HG02588 (cell line): ENCODE data around the gene LRP2.
"Not testable (repeated sequence)": the region's sequence is repeated elsewhere in the genome, so short reads cannot be mapped to it uniquely, and the experiment has no call there.

Experiments used
- ATAC-seq: cut with Tn5 transposase; IDR thresholded peaks from one replicate; pipeline ENCODE4 v1.9.1; 2021; ENCODE audit warnings: mild to moderate bottlenecking, moderate library complexity; ENCODE audit not compliant: unreplicated experiment

LRP2 gene

DNA sequence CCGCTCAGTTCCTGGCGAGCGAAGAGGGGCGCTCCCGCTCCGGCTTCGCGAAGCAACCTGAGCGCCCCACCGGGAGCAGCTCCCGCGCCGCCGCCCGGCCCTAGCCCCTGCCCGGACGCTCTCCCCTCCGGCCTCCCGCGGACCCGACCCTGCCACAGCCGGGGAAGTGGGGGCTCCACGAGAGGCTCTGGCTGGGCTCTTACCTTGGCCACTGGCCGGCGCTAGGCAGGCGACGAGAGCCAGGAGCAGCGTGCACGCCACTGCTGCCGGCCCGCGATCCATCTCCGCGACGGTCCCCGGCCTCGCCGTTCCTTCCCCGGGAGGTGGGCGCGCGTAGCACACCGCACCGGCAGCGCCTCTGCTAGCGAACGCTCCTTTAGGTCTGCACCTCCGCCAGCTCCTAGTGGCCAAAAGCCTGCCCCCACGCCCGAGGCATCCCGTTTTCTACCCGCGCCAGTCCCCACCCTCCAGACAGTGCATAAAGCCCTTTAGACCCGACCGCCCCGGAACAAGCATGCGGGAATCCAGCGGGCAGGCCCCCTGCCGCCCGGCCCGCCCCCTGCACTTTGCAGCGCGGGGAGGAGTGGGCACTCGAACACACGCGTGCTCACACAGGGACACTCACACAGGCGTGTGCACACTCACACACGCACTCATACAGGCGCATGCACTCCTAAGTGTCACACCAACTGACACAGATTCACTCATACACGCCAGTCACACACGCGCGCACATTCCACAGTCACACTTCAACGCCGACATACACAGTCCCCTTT is at the start of gene LRP2:
Gene LRP2 (minus strand): TSS at position 417 of the 776 bp plus-strand sequence. CDS start 135 bp downstream, at position 282.
- ATAC-seq: no peak

DNA sequence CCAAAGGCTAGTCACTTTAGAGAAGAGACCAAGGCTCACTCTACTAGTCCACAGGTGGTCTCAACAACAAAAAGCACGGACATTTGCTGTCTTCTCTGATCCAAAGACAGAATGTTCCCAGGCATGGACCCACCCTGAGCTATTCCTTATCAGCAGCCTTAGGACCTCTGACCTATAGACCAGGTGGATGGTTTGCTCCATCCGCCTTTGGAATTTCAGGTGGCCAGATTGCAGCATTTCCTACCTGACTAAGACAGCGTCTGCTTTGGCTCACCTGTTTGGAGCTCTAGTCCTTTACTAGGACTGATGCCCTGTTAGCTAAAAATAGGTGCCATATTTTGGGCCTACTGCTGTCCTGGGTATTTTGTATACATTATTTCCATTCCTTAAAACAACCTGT is 44.6 kb upstream of the LRP2 start:
- ATAC-seq: no peak

DNA sequence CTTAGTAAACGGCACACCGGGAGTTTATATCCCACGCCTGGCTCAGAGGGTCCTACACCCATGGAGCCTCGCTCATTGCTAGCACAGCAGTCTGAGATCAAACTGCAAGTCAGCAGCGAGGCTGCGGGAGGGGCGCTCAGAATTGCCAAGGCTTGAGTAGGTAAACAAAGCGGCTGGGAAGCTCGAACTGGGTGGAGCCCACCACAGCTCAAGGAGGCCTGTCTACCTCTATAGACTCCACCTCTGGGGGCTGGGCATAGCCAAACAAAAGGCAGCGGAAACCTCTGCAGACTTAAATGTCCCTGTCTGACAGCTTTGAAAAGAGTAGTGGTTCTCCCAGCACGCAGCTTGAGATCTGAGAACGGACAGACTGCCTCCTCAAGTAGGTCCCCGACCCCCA is 37.2 kb upstream of the LRP2 start:
- ATAC-seq: not testable (repeated sequence)

DNA sequence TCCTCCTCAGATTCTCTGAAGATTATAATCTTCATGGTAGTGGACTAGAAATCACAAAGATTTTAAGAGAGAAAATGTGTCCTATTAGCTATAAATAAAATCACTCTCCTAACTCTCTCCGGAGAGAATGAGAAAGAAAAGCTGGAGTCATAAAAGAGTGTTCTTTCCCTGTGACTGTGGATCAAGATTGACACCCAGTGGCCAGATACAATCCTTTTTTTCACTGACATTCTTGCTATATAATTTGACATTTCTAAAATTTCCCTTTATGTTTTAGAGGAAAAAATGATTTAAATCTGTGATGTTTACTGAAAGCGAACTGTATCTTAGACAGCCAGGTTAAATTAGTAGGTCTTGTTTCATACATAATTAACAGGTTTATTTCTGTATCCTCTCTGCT is 35.4 kb upstream of the LRP2 start:
- no peak for ATAC-seq

DNA sequence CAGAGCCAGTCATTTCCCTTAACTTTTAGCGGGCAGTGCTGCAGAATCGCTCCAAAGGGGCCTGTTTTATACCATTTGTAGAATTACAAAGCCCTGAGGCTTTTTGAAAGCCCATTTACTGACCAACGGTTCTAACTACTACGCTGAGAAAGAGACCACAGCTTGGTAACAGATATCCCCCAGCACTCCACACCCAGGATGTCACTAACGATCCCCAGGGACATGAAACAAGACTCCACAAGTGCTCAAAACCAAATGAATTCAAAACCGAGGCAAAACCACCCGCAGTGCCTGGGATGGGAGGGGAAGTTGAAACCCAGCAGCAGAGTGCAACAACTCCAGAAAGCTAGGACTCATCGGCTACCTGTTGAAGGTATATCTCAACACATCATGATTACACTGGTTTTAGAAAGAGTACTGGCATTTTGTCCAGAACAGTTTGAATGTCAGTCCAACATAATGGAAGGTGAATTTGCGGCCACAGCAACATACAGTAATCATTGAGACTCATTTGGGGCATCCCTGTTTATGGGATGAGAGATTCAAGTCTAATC is 33.6 kb upstream of the LRP2 start:
- ATAC-seq: no peak

DNA sequence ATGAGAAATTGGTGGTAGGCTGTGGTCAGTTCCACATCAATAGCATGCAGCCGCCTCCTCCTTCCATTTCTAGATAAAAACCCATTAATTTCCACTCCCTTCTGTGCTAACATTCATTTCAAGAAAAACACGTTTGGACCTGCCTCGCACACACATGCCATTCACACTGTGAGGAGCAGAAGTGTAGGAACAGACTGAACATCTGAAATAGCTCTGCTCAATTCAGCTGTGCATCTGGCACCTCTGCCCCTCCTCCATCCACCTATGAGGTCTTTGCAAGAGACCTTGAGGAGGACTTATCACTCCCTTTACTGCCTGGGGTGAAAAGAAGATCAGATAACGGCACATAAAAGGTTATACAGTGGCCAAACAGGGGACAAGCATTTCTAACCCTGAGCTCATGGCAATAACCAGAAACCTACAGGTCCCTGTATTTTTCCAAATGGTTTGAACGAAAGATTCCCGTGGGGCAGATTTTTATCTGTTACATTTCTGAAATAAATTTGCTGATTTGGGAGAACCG is 30.8 kb upstream of the LRP2 start:
- no peak for ATAC-seq

DNA sequence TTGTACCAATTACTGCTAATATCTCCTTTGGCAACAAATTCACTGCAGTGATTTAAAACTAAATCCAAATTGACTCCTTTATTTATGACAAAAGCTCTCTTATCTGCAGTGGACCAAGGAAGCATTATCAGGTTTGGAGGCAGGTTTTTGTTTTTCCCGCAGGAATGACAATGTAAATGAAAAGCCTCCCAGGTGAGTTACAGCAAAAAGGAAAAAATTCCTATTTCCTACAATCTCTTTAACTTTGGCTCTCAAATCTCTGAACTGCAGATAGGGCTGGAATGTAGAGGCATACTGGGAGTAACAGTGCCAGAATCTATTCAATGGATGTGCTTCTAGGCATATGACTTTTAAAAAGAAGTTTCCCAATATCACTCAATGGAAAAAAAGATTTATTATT is 28.9 kb upstream of the LRP2 start:
- no peak for ATAC-seq

DNA sequence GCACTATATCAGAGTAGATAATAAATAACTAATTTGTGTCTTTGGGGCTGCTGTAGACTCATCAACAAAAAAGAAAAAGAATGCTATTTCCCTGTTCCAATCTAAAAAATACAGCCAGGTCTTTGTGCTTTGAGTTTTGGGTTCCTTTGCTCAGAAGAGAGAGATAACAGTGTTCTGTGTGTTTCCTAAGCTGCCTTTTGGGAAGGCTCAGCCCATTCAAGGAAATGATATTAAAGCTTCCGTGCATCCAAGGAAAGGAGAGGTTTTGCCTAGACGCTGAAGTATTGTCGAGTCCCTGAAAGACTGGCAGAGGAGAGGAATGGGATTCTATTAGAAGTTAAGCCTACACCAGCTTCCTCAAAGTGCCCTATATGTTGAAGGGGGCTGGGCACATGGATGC is 25.8 kb upstream of the LRP2 start:
- no peak for ATAC-seq

DNA sequence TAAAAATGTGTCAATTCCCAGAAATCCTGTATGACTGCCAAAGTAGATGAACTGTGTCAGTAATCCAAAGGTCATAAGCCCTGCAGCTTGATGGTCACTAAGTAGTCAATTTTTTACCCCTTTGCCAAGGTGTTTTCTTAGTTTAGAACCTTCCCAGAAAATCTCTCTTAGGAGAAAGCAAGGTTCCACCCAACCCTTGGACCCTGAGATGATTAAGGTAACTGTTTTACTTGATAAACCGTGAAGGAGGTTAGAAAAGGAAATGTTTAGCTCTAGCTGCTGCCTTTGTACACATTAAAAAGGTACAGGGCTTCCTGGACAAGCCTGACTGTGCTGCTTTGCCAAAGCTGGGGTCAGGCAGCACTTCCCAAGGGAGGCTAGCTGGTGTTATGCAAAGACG is 24.4 kb upstream of the LRP2 start:
- no peak for ATAC-seq

DNA sequence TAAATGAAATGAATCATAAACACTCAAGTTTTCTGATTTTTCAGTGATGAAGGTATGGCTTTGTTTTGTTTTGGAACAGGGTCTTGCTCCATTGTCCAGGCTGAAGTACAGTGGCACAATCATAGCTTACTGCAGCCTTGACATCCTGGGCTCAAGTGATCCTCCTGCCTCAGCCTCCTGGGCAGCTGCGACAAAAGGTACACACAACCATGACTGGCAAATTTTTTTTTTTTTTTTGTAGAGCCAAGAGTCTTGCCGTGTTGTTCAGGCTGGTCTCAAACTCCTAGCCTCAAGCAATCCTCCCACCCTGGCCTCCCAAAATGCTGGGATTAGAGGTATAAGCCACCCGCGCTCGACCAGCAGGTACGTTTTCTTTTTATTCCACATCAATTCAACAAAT is 22.5 kb upstream of the LRP2 start:
- no peak for ATAC-seq

DNA sequence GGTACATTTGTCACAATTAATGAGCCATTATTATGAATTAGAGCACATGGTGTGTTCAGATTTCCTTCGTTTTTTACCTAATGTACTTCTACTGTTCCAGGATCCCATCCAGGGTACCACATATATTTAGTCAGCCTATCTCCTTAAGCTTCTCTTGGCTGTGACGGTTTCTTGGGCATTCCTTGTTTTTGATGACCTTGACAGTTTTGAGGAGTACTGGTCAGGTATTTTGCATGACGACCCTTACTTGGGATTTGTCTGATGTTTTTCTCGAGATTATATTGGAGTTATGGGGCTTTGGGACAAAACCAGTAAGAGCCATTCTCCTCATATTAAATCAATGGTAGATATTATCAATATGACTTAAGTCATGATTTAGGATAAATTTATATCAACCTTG is 10.2 kb upstream of the LRP2 start:
- no peak for ATAC-seq

DNA sequence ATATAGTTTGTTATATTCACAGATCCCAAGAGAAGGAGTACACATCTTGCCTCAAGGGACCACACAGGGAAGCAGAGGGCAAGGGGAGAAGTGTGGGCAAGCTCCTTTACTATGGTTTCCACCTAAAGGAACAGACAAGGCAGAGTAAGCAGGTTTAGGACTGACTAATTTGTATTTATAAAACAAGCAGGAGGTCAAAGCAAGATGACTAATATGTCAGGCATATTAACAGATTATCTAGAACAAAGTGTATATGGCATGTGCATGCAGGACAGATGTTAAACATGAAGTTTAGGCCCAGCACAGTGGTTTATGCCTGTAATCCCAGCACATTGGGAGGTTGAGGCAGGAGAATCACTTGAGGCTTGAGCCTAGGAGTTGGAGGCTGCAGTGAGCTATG is 3.7 kb upstream of the LRP2 start:
- ATAC-seq: no peak

DNA sequence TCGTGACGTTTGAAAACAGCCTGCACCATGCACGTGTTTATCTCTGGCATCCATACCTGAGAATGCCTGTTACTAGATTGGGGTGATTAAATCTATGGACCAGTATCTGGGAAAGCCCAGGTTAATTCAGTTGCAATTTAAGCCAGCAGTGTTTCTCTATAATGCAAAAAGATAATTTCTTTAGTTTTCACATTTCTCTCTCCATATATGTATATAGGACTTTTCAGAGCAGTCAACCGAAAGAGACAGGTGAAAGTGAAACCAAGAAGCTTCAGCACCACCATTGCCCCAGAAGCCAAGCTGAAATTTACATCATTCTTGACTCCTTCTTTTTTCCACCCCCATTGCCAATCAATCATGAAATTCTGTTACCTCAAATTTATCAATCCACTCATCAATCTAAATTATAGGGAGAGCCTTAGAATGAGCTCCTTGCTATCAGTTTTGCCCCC is 2.7 kb upstream of the LRP2 start:
- peak; percentile 47 for ATAC-seq

DNA sequence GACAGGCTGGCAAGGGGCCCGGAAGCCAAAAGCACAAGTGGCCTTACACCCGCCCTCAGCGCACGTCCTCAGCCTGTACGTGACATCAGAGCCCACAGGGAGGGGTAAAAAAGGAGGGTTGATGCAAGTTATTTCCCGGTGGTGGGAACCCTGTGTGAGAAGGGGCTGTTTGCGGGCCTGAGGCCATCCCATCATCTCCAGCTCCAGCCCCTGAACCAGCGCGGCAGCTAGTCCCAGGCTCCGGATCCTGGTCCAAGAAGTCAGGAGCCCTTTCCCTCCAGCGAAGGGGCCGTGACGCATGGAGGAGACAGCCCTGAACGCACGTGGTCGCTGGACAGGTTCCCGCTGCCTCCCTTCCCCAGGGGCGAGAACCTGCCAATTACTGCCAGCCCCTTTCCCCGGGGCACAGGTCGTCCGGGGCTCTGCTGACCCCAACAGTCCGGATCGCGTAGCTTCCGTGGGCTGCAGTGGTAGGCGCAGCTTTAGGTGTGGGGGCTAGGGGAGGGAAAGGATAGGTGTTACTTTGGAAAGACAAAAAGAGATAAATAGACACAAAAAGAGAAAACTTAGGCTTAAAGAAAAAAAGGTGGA is 1.3 kb upstream of the LRP2 start:
- no peak for ATAC-seq

DNA sequence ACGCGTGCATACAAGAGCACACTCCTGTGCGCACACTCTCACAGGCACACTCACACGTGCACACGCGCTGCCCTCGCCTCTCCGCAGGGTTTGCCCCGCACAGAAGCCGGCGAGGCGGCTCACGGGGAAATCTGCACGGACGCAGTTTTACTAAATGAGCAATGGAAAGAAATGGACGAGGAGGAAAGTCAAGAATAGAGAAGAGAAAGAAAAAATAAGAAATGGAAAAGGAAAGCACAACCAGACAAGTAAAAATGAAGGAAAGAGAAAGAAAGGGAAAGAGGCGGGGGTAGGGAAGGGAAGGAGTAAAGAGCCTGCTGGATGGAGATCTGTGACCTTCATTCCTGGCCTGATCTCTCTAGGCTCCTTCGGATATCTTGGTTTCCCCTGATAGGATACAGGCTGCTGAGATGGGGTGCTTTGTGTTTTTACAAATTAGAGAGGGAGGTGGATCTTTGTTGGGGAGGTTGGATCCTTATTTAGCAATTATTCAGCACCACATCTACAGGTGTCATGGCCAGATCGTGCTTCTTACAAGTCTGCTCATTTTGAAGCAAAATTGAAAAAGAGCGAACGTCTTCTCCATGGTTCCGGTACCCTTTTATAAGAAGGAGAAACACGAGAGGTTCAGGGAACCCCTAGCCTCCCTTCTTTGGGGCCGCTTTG is 693 bp upstream of the LRP2 start:
- ATAC-seq: no peak

DNA sequence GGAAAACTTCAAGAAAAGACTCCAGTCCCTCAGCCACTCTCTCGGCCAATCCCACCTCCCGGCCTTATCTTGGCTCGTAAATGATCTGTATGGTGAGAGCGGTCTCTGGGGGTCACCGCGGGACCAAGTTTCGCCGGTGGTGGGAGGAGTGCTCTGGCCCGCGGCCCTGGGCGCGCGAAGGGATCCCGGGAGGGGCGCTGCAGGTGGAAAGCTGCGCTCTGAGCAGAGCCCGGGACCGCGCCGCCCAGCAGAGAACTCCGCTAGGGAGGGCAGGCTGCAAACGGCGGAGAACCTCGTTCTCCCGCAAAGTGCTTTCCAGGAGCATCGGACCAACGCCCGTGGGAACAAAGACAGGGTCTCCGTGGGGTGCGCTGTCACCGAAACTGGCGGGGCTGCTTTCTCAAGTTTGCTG is 622 bp downstream of the LRP2 start:
- no peak for ATAC-seq

DNA sequence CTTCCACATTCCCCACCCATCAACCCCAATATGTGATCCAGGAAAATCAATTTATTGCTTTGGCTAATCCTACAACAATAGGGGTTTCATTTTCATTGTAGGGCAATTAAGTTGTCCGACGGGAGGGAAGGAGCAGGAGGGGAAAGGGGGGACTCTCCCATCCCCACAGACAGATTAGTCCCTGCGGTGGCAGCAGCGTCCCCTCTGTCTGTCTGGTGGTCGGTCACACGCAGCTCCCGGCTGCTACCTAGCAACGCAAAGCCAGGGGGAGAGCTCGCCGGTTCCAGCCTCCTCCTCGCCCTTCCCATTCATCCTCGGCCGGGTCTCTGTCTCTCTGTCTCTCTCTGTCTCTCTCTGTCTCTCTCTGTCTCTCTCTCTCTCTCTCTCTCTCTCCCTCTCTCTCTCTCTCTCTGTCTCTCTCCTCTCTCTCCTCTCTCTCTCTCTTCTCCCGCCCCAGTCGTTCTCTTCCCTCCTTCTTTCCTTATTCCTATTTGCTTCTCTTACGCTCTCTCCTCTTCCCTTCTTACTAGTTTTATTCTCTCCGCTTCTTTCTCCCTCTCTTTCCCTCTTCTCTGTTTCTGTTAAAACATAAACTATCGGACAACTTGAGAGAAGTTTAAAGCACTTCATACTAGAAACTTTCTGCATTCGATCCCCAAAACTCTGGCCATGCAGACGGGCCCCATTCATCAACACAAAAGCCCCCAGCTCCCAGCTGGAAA is 1.2 kb downstream of the LRP2 start:
- ATAC-seq: no peak

DNA sequence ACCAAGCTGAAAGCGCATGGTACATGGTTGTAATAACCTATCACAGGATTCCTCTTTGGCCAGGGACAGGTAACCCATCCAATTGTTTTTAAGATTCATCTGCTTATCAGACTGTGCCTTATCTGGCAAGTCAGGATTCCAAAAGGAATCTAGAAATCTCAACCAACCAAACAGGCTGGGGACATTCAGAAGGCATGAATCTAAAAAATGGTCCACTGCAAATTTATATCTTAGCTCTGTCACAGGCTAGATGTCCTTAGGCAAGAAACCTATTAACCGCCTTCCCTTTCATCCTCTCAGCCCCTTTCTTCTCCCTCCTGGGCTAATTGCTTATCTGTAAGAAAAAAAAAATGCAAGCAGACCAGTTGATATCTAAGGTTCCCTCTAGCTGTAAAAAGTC is 4.3 kb downstream of the LRP2 start:
- no peak for ATAC-seq

DNA sequence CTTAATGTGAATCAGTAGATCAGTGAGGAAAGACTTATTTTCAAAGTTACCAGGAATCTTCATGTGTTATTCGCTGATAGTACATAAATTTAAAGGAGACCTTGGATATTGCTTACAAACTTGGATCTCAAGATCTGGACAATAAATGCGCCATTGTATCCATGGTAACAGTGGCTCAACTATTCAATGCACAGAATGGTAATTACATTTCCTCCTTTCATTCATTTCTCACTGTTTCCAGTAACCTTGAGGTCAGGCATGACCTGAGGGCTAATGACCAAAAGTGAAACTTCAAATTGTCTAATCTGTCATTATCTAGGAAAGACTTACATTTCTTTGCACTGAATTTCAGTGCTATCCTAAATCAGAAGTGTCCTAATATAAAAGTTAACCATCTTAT is 8.1 kb downstream of the LRP2 start:
- no peak for ATAC-seq

DNA sequence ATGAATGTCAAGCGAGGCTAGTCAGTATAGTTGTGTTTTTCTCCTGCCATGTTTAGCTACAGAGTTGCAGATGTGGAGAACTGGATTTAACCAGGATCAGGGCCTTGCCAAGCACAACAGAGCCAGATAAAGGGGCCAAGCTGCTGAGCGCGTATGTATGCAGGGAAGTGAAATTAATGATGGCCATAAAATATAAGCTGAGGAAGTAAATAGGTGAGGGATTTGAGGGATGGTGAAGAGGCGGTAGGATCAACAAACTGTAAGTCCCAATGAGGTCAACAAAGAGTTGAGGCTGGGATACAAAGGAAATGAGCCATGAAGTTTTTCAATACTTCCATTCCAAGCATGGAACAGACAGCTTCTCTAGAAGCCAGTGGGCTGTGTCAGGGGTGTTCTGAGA is 10.6 kb downstream of the LRP2 start:
- ATAC-seq: no peak

DNA sequence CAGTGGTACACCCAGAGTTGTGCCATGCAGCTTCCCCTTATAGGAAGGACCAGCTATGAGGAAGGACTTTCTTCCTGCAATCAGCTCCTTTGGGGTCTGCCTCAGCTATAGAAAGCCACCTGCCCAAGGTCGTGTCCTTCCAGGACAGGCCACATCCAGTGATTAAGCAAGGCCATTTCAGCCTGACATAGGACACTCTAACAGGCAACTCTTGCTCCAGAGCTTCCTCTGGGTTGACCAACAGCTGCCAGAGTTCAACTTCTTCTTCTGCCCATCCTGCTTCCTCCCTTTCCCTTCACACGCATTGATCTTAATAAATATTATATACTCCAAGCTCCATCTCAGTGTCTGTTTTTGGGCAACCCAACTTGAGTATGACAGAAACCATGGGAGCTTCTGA is 12.8 kb downstream of the LRP2 start:
- no peak for ATAC-seq
